Duodenal mucosa (tissue), 2 donors: Measurements from ENCODE around the gene SH3RF3.

Experiments used
- H3K27ac ChIP-seq: one replicate; pipeline ENCODE4 v1.7.0; 2013; ENCODE audit warnings: low read depth, low read length
- H3K27me3 ChIP-seq, 2 donors: one replicate each; pipeline ENCODE4 v1.7.0; 2013; ENCODE audit warnings: low read length in 2 of 2, control low read depth in 1 of 2; ENCODE audit not compliant: insufficient read depth in 2 of 2, control insufficient read depth in 1 of 2
- H3K36me3 ChIP-seq, 2 donors: one replicate each; pipeline ENCODE4 v1.7.0; 2013; ENCODE audit warnings: low read length in 2 of 2, control low read depth in 1 of 2; ENCODE audit not compliant: insufficient read depth in 2 of 2, control insufficient read depth in 1 of 2
- H3K4me1 ChIP-seq, 2 donors: one replicate each; pipeline ENCODE4 v1.7.0; 2013; ENCODE audit warnings: low read length in 2 of 2, control low read depth in 1 of 2; ENCODE audit not compliant: insufficient read depth in 2 of 2, control insufficient read depth in 1 of 2
- H3K4me3 ChIP-seq, 2 donors: one replicate each; pipeline ENCODE4 v1.7.0; 2013; ENCODE audit warnings: low read length in 2 of 2, low read depth in 1 of 2
- H3K9ac ChIP-seq, 2 donors: one replicate each; pipeline ENCODE4 v1.7.0; 2013; ENCODE audit warnings: low read length in 2 of 2, low read depth in 1 of 2
- H3K9me3 ChIP-seq, 2 donors: one replicate each; pipeline ENCODE4 v1.7.0; 2013; ENCODE audit warnings: low read length in 2 of 2, control low read depth in 1 of 2; ENCODE audit not compliant: control insufficient read depth in 1 of 2

The SH3RF3 gene

DNA sequence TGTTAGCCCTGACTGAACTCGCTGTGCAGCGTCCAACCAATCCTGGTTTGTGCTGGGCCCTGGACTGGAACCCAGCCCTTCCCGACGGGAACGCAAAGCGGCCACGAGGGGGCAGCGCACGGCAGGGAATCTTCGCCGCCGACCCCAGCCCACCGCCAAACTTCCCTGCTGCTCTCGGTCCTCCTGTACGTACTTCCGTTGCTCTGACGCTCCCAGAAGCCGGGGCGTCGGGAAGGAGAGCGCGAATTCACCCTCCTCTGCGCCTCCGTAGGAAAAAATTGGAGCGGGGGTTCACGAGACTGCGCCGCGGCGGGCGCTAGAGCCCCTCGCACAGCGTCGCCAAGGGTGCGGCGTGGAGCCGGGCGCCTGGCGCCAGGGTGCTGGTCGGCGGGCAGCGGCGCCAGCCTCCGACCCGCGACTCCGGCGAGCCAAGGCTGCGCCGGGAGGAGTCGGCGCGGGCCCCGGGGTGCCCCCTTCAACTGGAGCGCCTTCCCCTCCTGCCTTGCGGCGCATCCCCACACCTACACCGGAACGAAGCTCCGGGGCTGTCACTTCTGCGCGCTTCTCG lies 873 bp upstream of the SH3RF3 start:
- peak overlapping the region; percentile 54 for H3K27ac ChIP-seq
- no peaks in the 10 kb centered on the region for H3K36me3 ChIP-seq
- peak overlapping the region; percentile 28 to 32 for H3K9ac ChIP-seq
- H3K27me3 ChIP-seq, result peaks cover 30% of the 10 kb centered on the region in 2 donors
- peaks cover 0 to 16% of the 10 kb centered on the region in 2 donors for H3K4me1 ChIP-seq
- H3K4me3 ChIP-seq, result peak overlapping the region; percentile 67 to 75
- H3K9me3 ChIP-seq, result no peaks in the 10 kb centered on the region

- H3K4me3 ChIP-seq, result peak overlapping the region; percentile 67 to 75
- no peaks in the 10 kb centered on the region for H3K36me3 ChIP-seq
- H3K27ac ChIP-seq, result no peak overlapping the region
- H3K9ac ChIP-seq, result no peak overlapping the region
- H3K4me1 ChIP-seq, result peaks cover 0 to 16% of the 10 kb centered on the region in 2 donors
- no peaks in the 10 kb centered on the region for H3K9me3 ChIP-seq
- H3K27me3 ChIP-seq, result peaks cover 30 to 36% of the 10 kb centered on the region in 2 donors
Observed at GRCh38 chr2:109129356-109129920, 433 bp downstream of the SH3RF3 start.

GRCh38 chr2:109129921-109130722 lies 1.1 kb downstream of the SH3RF3 start:
- Histone ChIP-seq H3K4me1 (peaks cover 0 to 16% of the 10 kb centered on the region in 2 donors), H3K27ac (no peak overlapping the region), H3K9me3 (no peaks in the 10 kb centered on the region), H3K4me3 (peak overlapping the region; percentile 60 to 64), H3K36me3 (no peaks in the 10 kb centered on the region), H3K27me3 (peaks cover 30 to 43% of the 10 kb centered on the region in 2 donors), H3K9ac (peak overlapping the region; percentile 8 to 30)

GRCh38 chr2:109130723-109130995 lies 1.7 kb downstream of the SH3RF3 start:
- H3K27me3 ChIP-seq, result peaks cover 35 to 48% of the 10 kb centered on the region in 2 donors
- no peaks in the 10 kb centered on the region for H3K9me3 ChIP-seq
- peak overlapping the region in 1 of 2 donors; percentile 8 for H3K9ac ChIP-seq
- H3K27ac ChIP-seq, result no peak overlapping the region
- H3K4me3 ChIP-seq, result peak overlapping the region; percentile 60 to 64
- H3K4me1 ChIP-seq, result peaks cover 0 to 16% of the 10 kb centered on the region in 2 donors
- no peaks in the 10 kb centered on the region for H3K36me3 ChIP-seq

GRCh38 chr2:109131777-109132176 lies 2.8 kb downstream of the SH3RF3 start:
- no peak overlapping the region for H3K27ac ChIP-seq
- no peaks in the 10 kb centered on the region for H3K36me3 ChIP-seq
- peaks cover 29 to 51% of the 10 kb centered on the region in 2 donors for H3K27me3 ChIP-seq
- H3K4me1 ChIP-seq, result peaks cover 0 to 13% of the 10 kb centered on the region in 2 donors
- H3K9me3 ChIP-seq, result no peaks in the 10 kb centered on the region
- no peak overlapping the region for H3K4me3 ChIP-seq
- H3K9ac ChIP-seq, result no peak overlapping the region

DNA sequence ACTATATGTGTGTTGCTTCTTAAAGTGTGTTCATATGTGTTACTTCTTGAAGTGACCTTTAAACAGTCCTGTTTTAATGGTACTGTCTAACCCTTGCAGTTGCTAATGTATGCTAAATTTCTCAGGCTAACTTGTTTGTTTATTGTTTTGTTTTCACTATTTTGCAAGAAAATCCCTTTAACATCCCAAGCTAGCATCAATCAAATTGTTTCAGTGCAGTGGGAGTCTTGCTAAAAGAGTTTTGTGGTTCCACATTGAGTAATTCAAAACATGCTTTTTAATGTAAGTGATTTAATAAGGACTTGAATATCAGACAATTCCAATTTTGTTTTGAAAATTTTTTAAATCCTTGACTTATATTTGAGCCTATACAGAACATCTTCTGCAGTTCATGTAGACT lies 3.6 kb downstream of the SH3RF3 start:
- H3K9me3 ChIP-seq, result no peaks in the 10 kb centered on the region
- no peaks in the 10 kb centered on the region for H3K36me3 ChIP-seq
- no peak overlapping the region for H3K4me3 ChIP-seq
- no peak overlapping the region for H3K27ac ChIP-seq
- H3K27me3 ChIP-seq, result peaks cover 26 to 45% of the 10 kb centered on the region in 2 donors
- no peak overlapping the region for H3K9ac ChIP-seq
- peaks cover 0 to 10% of the 10 kb centered on the region in 2 donors for H3K4me1 ChIP-seq

GRCh38 chr2:109133746-109134145 lies 4.7 kb downstream of the SH3RF3 start:
- Histone ChIP-seq H3K36me3 (no peaks in the 10 kb centered on the region), H3K4me3 (no peak overlapping the region), H3K27me3 (peaks cover 26 to 41% of the 10 kb centered on the region in 2 donors), H3K4me1 (peaks cover 0 to under 1% of the 10 kb centered on the region in 2 donors), H3K27ac (no peak overlapping the region), H3K9ac (no peak overlapping the region), H3K9me3 (no peaks in the 10 kb centered on the region)

- no peak overlapping the region for H3K9ac ChIP-seq
Observed at GRCh38 chr2:109134741-109135358, 5.8 kb downstream of the SH3RF3 start.

GRCh38 chr2:109135359-109136197 lies 6.6 kb downstream of the SH3RF3 start:
- H3K27ac ChIP-seq, result no peak overlapping the region
- H3K4me3 ChIP-seq, result no peak overlapping the region
- H3K9me3 ChIP-seq, result no peaks in the 10 kb centered on the region
- H3K9ac ChIP-seq, result no peak overlapping the region
- peaks cover 20 to 26% of the 10 kb centered on the region in 2 donors for H3K27me3 ChIP-seq
- H3K36me3 ChIP-seq, result no peaks in the 10 kb centered on the region
- H3K4me1 ChIP-seq, result no peaks in the 10 kb centered on the region

More at GRCh38 chr2:109134741-109135358, 5.8 kb downstream of the SH3RF3 start:
- H3K36me3 ChIP-seq, result no peaks in the 10 kb centered on the region
- no peak overlapping the region for H3K4me3 ChIP-seq
- H3K9me3 ChIP-seq, result no peaks in the 10 kb centered on the region
- H3K27me3 ChIP-seq, result peaks cover 26 to 32% of the 10 kb centered on the region in 2 donors
- H3K27ac ChIP-seq, result no peak overlapping the region
- no peaks in the 10 kb centered on the region for H3K4me1 ChIP-seq
